HG03108 (cell line): Measurements from ENCODE around the gene MARCKSL1.
"Not testable (repeated sequence)": the region's sequence is repeated elsewhere in the genome, so short reads cannot be mapped to it uniquely, and the experiment has no call there.

Experiments used
- ATAC-seq: cut with Tn5 transposase; IDR thresholded peaks from one replicate; pipeline ENCODE4 v1.9.1; 2021; ENCODE audit warnings: moderate library complexity; ENCODE audit not compliant: unreplicated experiment

The MARCKSL1 gene, protein sequence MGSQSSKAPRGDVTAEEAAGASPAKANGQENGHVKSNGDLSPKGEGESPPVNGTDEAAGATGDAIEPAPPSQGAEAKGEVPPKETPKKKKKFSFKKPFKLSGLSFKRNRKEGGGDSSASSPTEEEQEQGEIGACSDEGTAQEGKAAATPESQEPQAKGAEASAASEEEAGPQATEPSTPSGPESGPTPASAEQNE

DNA sequence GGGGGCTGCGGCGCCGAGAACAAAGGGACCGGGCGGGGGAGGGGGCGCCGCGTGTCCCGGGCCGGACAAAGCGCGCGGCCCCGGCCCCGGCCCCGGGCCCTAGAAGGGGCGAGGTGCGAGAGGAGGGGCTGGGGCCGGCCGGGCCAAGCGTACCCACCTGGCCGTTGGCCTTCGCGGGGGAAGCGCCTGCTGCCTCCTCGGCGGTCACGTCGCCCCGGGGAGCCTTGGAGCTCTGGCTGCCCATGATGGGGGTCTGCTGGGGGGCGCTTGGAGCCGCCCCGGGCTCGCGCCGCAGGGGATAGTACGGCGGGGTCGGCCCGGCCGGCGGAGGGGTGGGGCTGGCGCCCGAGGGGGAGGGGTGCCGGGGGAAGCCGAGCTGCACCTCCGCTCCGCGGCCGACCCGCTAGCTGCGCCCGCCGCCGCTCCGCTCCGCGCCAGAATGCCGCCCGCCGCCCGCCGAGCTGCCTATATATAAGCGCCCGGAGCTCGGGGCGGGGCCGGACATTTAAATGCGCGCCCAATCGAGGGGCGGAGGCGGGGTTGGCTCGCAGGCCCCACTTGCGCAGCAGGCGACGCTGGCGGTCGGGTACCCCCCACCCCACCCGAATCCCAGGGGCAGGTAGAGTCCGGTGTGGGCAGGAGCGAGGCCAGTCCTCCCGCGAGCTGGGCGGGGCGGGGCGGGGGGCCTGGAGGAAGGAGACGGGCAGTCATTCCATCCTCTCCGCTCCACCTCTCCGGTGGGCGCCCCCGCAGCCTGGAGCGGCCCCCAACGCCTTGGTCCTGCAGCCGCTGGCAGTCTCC, at the start of gene MARCKSL1:
TSS of gene MARCKSL1 (minus strand) at position 444 of the 801 bp plus-strand sequence. CDS start at position 244, 200 bp downstream.
- no peak for ATAC-seq

DNA sequence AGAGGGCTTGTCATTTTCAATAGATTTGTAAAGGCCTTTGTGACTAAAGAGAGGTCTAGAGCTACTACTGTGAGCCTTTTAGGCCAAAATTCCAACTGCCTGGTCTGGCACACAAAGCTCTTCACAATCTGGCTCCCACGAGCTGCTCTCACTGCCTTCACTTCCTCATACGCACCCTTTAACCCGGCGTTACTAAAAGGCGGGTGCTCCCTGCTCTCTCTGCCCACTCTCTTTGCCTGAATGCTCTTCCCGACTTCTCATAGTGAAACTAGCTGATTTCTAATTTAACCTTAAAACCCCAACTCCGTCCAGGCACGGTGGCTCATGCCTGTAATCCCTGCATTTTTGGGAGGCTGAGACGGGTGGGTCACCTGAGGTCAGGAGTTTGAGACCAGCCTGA, 44.0 kb upstream of the MARCKSL1 start:
- no peak for ATAC-seq

DNA sequence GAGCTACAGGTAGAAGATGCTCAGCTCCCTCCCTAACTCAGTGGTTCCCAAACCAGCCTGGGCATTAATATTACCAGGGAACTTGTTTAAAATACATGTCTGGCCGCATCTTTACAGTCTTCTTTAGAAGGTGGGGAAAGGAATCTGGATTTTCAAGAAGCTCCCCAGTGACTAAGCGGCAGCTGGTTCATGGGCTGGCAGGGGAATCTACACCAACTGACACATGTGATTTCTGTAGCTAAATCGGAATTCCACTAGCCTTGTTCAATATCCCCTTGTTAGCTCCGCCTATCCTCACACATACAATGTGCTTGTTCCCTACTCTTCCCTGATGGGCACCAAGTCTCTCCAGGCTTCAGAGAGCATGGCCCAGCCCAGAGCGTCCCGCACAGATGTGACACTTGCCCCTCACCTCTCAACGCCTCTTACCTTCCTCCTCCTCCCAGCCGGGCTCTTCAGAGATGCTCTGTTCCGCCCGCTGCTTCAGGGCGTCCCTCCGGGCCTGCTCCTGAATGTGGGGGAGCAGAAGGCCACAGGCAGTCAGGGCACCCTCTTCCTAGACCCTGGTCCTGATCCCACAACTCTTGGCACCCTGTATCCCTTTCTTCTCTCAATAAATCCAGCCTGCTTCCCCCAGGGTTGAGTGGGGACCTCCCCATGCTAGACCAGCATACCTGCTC, 41.6 kb upstream of the MARCKSL1 start:
- no peak for ATAC-seq

DNA sequence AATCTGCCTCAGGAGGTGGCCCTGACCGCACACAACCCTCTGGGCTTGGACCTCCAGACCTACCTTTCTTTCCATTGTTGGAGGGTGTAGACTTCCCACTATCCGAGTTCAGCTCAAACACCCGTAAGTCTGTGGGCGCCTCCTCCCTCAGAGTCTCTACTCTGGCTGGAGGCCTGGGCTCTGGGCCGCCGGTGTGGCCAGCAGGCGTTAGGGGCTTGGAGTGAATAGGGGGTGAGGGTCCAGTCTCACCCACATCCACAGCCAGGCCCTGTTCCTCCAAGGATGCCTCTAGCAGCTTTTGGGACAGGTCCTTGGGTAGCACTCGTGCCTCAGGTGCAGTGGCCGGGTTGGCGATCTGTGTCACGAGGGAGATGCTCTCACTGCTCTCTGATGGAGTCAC, 40.2 kb upstream of the MARCKSL1 start:
- no peak for ATAC-seq

DNA sequence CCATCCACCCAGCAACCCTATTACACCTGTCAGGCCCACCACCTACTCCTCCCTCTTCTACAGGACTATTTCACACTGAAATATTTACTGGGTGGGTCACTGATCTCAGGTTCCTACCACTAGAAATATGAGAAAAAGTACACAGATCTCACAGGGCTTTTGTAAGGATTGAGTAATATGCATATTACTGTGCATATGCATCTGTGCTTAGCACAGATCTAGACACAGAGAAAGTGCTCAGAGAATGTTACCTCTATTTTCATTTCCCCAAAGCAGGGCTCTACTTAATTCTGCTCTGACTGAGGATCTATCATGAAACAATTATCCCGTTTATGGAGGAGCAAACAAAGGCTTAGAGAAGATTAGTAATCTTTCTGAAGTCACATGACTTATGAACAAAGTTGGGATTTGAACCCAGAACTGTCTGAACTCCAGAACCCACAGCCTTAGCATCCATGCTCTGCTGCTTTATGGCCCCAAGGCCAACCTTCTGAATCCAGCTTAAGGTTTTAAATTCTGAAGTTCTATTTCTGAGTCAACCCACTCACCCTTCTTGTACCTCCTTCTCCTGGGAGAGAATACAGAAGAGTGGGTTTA, 38.1 kb upstream of the MARCKSL1 start:
- ATAC-seq, result no peak

DNA sequence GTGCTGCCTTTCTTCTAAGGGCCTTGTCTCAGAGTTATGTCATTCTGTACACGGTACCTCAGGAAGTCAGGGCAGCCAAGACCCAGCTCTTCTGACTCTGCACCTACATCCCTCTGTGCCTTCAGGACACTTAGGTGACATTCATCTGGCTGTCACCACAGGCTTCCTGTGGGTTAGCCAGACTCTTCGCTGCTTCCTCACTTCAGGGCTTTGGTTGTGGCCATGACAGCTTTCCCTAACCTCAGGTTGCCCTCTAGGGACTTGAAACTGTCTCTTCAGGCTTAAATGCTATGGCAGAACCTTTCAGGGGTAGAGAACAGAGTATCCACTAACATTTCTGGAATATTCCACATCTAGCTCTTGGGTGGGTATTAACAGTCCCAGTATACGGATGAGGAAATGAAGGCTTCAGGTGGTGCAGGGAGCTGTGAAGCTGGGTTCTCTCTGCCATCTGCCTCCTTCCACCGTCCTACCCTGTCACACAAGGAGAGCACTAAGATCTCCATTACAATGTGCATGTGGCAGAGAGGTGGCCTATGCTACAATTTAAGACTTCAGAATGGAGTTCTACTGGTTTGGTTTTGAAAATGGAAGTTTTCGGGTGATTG, 36.2 kb upstream of the MARCKSL1 start:
- ATAC-seq, result no peak

DNA sequence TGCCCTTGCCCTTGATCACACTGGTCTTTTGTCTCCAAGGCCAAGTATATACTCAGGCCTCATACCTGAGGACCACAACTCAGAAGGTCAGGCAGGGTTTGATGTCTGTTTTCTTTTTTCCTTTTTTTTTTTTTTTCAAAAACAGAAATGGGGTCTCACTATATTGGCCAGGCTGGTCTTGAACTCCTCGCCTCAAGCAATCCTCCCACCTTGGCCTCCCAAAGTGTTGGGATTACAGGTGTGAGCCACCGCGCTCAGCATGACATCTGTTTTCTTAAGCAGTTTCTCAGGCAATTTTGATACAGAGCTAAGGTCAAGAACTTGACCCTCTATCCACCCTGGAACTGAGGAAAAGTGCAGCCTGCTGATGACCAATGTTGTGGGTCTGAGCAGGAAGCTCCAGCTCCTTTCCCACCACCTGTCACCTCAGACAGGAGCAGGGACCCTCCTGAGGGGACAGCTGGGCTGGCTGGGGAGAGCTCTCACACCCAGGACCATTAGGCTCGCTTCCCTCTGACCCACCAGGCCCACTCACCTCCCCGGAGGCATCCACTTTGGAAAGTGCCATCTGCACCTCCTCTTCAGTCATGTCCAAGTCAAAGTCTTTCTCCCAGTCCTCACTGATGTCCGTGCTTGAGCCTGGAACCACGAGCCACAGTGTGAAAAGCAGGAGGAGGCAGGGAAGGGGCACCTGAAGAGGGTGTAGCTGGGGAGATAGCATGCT, 32.0 kb upstream of the MARCKSL1 start:
- no peak for ATAC-seq

DNA sequence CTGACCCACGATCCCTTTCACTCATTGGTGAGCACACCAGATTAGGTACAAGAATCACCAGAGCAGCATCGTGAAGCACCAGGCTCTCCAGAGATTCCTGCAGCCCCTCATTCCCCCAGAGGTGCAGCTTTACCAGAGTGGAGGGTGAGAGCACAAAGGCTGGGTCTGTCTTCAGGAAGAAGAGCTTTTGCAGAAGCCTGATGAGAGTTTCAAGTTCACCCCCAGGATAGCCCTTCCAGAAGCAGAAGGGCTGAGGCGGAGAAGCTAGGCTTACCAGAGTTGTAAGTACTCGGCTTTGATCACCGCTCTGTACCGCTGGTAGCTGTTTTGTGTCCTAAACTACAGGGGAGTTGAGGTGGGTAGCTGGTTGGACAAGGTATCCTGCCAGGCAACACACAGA, 29.4 kb upstream of the MARCKSL1 start:
- ATAC-seq, result no peak

DNA sequence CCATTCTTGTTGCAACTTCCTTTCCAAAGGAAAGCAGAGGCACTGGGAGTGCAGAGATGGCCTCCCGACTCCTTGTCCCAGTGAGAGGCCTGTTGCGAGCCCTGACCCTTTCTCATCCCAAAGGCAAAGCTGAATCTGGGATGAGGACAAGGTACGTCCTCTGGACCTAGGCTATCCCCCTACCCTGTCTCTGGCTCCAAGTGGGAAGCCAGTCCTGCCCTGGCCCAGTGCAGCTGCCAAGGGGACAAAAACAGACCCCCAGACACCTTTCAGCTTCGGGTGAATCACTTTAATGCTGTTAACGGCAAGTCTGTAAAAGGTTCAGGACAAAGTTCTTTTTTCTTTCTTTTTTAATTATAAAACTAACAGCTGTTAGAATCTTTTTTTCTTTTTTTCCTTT, 28.8 kb upstream of the MARCKSL1 start:
- no peak for ATAC-seq

DNA sequence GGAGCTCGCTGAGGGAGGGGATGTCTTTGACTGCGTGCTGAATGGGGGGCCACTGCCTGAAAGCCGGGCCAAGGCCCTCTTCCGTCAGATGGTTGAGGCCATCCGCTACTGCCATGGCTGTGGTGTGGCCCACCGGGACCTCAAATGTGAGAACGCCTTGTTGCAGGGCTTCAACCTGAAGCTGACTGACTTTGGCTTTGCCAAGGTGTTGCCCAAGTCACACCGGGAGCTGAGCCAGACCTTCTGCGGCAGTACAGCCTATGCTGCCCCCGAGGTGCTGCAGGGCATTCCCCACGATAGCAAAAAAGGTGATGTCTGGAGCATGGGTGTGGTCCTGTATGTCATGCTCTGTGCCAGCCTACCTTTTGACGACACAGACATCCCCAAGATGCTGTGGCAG, 27.7 kb upstream of the MARCKSL1 start:
- ATAC-seq, result no peak

DNA sequence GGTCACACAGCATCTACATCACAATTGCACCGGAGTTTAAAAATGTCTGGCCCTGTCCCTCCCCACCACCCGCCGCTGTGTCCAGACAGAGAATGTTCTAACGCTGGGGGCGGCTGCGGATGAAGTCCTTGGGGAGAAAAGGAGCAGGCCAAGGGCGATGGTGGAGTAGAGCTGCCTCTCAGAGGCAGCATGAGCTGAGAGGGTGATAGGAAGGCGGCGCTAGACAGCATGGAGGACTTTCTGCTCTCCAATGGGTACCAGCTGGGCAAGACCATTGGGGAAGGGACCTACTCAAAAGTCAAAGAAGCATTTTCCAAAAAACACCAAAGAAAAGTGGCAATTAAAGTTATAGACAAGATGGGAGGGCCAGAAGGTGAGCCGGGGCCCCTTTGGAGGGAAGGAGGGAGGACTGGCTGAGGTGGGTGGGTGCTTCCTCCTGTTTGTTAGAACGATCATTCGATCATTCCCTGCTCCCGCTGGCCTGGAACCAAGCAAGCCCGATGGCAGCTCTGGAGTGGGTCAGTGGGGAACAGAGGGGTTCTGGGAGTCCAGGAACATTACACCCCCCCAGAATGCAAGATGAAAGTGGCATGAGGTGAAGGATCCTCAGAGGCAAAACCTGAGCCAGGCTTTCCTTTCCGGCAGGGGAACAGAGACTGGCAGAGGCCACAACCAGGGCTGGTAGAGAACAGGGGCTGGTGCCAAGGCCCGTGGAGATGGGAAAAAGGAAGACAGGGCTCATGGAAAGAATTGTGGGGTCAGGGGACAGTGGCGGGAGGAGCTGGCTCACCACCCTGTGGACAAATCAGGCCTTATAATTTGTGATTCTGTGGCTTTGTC, 26.7 kb upstream of the MARCKSL1 start, which contains the start of the genes FAM229A and TSSK3:
TSS of gene FAM229A (minus strand) at position 12 of the 840 bp plus-strand sequence. CDS start 394 bp downstream, outside the sequence.
TSS of gene TSSK3 (plus strand) at position 66 of the 840 bp plus-strand sequence. CDS start at position 229, 163 bp downstream.
- ATAC-seq, result no peak

DNA sequence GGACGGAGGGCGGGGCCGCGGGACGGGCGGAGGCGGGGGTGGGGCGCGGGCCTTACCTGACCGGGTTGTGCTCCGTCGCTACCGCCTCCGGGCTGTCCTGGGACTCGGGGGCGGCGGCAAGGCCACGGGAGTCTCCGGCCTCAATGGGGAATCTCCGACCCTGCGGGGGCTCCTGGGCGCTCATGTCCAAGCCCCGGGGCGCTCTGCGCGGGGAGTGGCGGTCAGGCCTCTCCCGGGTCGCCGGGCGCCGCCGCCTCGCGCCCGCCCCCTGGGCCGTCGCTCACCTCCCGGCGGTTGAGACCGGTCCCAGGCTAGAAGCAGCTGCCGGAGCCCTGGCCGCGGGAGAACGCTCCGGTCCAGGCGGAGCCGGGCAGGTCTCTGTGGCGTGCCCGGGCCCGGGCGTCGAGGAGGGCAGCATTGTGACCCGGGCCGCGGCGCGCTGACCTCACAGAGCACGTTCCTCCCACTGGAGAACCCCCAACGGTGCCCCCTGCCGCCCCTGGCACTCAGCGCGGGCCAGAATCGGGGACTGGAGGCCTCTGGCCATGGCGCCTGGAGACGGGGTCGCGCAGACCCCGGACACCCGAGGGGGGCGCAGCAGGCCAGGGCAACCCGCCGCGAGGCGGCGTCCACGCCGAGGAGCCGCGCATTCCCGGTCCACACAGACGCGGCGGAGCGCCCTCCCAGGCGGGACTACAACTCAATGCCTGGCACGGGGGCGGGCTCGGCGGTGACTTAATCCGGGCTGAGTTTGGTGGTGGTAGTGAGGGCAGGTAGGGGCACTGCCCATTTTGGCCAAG, 25.8 kb upstream of the MARCKSL1 start:
- ATAC-seq, result no peak

DNA sequence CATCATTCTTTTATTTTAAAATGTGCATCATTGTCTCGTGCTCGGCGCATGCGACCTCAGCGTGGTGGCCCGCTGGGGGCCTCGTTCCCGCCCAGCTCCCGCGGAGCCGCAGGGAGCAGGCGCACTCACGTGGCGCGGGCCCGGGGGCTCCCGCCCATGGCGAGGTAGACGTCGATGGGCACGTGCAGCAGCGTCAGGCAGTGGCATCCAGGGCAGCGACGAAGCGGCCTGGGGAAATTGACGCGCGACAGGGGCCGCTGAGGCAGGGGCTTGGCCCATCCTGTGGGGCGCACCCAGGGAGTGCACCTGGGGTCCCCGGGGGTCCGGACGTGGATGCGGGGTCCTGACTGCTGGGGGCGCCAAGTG, 25.3 kb upstream of the MARCKSL1 start:
- no peak for ATAC-seq

DNA sequence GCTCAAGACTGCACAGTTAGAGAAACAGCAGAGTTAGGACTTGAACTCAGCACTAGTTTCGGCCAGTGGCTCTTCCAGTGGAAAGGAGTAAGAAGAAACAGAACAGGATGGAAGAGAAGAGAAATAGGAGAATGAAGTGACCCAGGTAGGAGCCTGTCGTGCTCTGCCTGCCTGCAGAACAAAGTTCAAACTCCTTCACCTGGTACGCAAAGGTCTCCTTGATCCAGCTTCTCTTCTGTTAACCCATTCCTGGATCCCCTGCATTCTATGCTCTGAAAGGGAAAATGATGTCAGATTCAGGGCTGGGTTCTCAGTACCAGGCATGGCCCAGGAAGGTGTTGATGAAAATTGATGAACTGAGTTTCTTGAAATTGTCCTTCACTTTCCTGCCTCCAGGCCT, 22.4 kb upstream of the MARCKSL1 start:
- ATAC-seq, result no peak

DNA sequence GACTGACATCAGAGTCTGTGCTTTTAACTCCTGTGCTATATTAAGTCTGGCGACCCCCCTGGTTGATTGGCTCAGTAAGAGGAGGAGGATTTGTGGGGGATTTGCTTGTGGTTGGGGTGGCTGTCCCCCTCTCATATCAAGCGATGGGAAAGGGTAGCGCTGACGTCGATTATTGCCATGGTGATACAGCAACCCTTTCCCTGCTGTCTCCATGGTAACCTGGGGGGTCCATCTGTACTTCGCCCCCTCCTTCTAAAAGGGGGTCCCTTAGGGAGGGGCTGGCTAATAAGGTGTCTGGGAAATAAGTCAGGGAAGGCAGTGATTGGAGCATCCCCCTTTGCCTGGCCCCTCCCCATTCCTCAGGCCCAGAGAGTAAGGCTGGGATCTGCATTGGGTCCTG, 21.6 kb upstream of the MARCKSL1 start:
- ATAC-seq, result no peak

DNA sequence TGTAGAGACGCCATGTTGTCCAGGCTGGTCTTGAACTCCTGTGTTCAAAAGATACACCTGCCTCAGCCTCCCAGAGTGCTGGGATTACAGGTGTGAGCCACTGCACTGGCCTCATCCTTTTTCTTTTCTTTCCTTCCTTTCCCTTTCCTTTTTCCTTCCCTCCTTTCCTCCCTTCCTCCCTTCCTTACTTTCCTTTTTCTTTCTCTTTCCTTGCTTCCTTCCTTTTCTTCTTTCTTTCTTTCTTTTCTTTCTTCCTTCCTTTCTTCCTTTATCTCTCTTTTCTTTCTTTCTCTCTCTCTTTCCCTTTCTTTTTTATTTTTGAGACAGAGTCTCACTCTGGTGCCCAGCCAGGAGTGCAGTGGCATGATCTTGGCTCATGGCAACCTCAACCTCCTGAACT, 20.4 kb upstream of the MARCKSL1 start:
- ATAC-seq, result no peak

DNA sequence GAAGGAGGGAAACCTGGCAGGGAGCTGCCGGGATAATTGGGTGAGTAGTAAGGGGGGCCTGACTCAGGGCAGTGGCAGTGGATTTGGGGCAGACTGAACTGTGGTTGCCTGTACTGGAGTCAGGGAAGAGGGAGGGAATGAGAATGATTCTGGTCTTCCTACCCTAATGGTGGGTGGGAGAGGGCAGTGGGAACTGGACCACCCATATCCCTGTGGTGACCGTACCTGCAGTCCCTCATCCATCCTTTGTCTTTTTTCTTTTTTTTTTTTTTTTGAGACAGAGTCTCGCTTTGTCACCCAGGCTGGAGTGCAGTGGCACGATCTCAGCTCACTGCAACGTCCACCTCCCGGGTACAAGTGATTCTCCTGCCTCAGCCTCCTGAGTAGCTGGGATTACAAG, 19.7 kb upstream of the MARCKSL1 start:
- not testable (repeated sequence) for ATAC-seq

DNA sequence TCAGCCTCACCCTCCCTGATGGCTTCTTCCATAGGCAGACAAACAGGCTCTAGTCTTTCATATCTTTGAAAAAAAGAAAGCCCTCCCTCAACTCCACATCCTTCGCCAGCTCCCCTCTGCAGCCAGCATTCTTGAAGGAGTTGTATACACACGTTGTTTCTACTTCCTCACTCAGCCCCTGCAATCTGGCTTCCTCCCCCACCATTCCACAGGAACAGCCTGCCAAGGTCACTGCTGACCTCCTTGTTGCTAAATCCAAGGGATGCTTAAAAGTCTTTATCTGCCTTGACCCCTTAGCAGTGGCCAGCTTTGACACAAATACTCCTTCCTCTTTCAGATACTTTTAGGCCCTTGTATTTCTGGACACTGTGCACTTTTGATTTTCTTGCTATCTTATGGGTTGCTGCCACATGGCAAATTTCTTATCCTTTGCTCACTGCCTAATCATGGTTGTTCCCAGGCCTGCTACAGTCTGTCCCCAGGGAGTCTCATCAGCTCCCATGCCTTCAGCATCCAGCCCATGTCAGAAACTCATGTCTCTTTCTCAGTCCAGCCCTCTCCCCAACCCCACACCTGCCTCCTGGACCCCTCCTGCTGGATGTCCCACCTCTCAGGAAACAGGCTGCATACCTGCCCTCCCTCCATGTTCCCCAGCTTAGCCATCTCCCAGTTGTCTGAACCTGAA, 18.0 kb upstream of the MARCKSL1 start:
- no peak for ATAC-seq
